Esophagus mucosa (tissue), 1 donor: ENCODE results near the gene RAP2C. TPM values are rescaled to one million over a fixed set of nuclear protein-coding genes. Genes with fewer than 3 reads are reported as not detected.

ENCODE experiments used
- ATAC-seq: fragments of 200-7000 bp; cut with Tn5 transposase; one replicate; pipeline ENCODE4 v1.9.1; 2020
- total RNA-seq: library from RNA; stranded (reverse); gene quantifications from one replicate; pipeline ENCODE4 v1.2.4, GENCODE V29; 2023
- donor health status: DM: yes; HTN: yes; CAD: no.

Gene RAP2C
- 20.6 TPM for total RNA-seq

GRCh38 chrX:132219343-132219768, at the start of gene RAP2C:
RAP2C (minus strand) TSS chrX:132219447; CDS start chrX:132217268, 2,179 bp downstream.
- peak; percentile 72 for ATAC-seq

GRCh38 chrX:132267392-132267791, 48.1 kb upstream of the RAP2C start:
- no peak for ATAC-seq

GRCh38 chrX:132266583-132267355, 47.5 kb upstream of the RAP2C start:
- no peak for ATAC-seq

GRCh38 chrX:132263127-132263526, 43.9 kb upstream of the RAP2C start:
- no peak for ATAC-seq

- no peak for ATAC-seq
Measured at GRCh38 chrX:132258509-132258908, 39.3 kb upstream of the RAP2C start.

GRCh38 chrX:132257116-132257515, 37.9 kb upstream of the RAP2C start:
- no peak for ATAC-seq

- no peak for ATAC-seq
Measured at GRCh38 chrX:132236121-132236520, 16.9 kb upstream of the RAP2C start.

GRCh38 chrX:132235488-132235887, 16.2 kb upstream of the RAP2C start:
- ATAC-seq, result no peak

- no peak for ATAC-seq
Measured at GRCh38 chrX:132231587-132231986, 12.3 kb upstream of the RAP2C start.

GRCh38 chrX:132227383-132228112, 8.3 kb upstream of the RAP2C start:
- ATAC-seq, result peak; percentile 63

GRCh38 chrX:132226169-132226568, 6.9 kb upstream of the RAP2C start:
- no peak for ATAC-seq

GRCh38 chrX:132218100-132218812, 991 bp downstream of the RAP2C start:
- ATAC-seq, result peak; percentile 91

- ATAC-seq, result peak; percentile 87
Measured at GRCh38 chrX:132217203-132218073, 1.8 kb downstream of the RAP2C start.

GRCh38 chrX:132216806-132217202, 2.4 kb downstream of the RAP2C start:
- ATAC-seq, result peak; percentile 22

- ATAC-seq, result no peak
Measured at GRCh38 chrX:132216283-132216682, 3.0 kb downstream of the RAP2C start.

- ATAC-seq, result no peak
Measured at GRCh38 chrX:132214518-132214917, 4.7 kb downstream of the RAP2C start.

GRCh38 chrX:132209527-132209926, 9.7 kb downstream of the RAP2C start:
- ATAC-seq, result peak; percentile 79

GRCh38 chrX:132208422-132208821, 10.8 kb downstream of the RAP2C start:
- no peak for ATAC-seq

- ATAC-seq, result no peak
Measured at GRCh38 chrX:132207996-132208395, 11.3 kb downstream of the RAP2C start.

- ATAC-seq, result no peak
Measured at GRCh38 chrX:132206259-132206658, 13.0 kb downstream of the RAP2C start.

- no peak for ATAC-seq
Measured at GRCh38 chrX:132204629-132205028, 14.6 kb downstream of the RAP2C start.

- no peak for ATAC-seq
Measured at GRCh38 chrX:132200976-132201375, 18.3 kb downstream of the RAP2C start.
